ENCODE results near the gene ELP1.

DNA sequence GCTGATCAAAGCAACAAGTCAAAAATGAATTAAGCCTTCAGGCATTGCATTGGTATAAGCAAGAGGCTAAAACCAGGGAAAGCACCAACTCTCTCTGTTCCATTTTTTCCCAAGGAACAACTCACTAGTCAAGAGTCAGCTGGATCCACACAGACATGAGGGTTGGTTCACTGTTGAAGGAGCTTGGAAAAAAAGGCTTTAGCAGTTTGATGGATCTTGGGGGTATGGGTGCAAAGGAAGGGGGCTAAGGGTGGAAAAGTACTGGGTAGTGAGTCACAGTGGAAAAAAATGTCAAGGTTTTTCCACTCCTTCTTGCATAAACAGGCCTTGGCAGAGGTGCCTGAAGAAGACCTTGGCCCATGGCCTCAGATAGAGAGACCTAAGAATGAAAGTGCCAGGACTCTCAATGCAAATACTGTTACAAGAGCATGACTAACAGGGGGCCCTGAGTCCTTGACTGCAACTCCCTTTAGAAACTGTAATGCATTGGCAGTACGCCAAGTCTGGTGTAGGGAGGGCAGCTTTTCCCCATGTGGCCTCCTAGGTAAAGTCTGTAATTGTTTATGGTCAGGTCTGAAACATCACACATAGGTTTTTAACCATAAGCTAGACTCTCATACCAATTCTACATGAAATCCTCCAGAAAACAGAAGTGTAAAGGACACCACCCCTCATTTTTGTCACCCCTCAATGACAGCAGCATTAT, 48.1 kb downstream of the ELP1 start:
- no peak for TF ChIP-seq CTCF (conservative IDR thresholded peaks at IDR 0.05; ENCODE audit: low read length)
- no peak for TF ChIP-seq EZH2phosphoT487 (IDR thresholded peaks at IDR 0.05; ENCODE audit: borderline replicate concordance)

Data from Loucy (cell line).